GM23338 (cell line): ENCODE results near the gene AADACL3. TPM values are rescaled to one million over a fixed set of nuclear protein-coding genes. Genes with fewer than 3 reads are reported as not detected.

ENCODE experiments used
- ATAC-seq: fragments of 200-7000 bp; cut with Tn5 transposase; 3 replicates; pipeline ENCODE4 v1.9.1; 2020
- DNase-seq: peaks from one replicate; pipeline ENCODE4 v3.0.0-alpha.2; 2015; ENCODE audit warnings: low spot score
- H2AFZ ChIP-seq: fragments of 200-600 bp; sonication (generic); 2 replicates; pipeline ENCODE4 v1.8.0; 2016; ENCODE audit warnings: antibody characterized with exemption, mild to moderate bottlenecking, moderate library complexity
- H3F3A ChIP-seq: fragments of 200-600 bp; sonication (generic); replicated peaks from 2 replicates; pipeline ENCODE4 v1.8.0; 2017; ENCODE audit warnings: antibody characterized with exemption, mixed run types, low read depth
- H3K27ac ChIP-seq: fragments of 200-600 bp; sonication (generic); 2 replicates; pipeline ENCODE4 v1.6.1; 2016; ENCODE audit warnings: low read depth
- H3K27me3 ChIP-seq: fragments of 200-600 bp; sonication (generic); 2 replicates; pipeline ENCODE4 v1.8.0; 2016; ENCODE audit warnings: mild to moderate bottlenecking, mixed run types, moderate library complexity; ENCODE audit not compliant: insufficient read depth
- H3K36me3 ChIP-seq: fragments of 200-600 bp; sonication (generic); 2 replicates; pipeline ENCODE4 v1.8.0; 2016; ENCODE audit warnings: mild to moderate bottlenecking; ENCODE audit not compliant: insufficient read depth
- H3K4me1 ChIP-seq: fragments of 200-600 bp; sonication (generic); 2 replicates; pipeline ENCODE4 v1.8.0; 2016; ENCODE audit warnings: mild to moderate bottlenecking, moderate library complexity; ENCODE audit not compliant: insufficient read depth
- H3K4me2 ChIP-seq: fragments of 200-600 bp; sonication (generic); 2 replicates; pipeline ENCODE4 v1.7.1; 2017; ENCODE audit warnings: mixed run types
- H3K4me3 ChIP-seq: fragments of 200-600 bp; sonication (generic); 2 replicates; pipeline ENCODE4 v1.6.1; 2016; ENCODE audit warnings: mixed run types
- H3K79me2 ChIP-seq: fragments of 200-600 bp; sonication (generic); replicated peaks from 2 replicates; pipeline ENCODE4 v1.8.0; 2017; ENCODE audit warnings: mild to moderate bottlenecking; ENCODE audit not compliant: insufficient read depth
- H3K9me2 ChIP-seq: fragments of 200-600 bp; sonication (generic); 2 replicates; pipeline ENCODE4 v1.8.0; 2017; ENCODE audit not compliant: insufficient read depth
- H4K20me1 ChIP-seq: fragments of 200-600 bp; sonication (generic); replicated peaks from 2 replicates; pipeline ENCODE4 v1.8.0; 2017; ENCODE audit warnings: mild to moderate bottlenecking; ENCODE audit not compliant: insufficient read depth
- H3K27ac Mint-ChIP-seq: 2 replicates; pipeline ENCODE4 v1.8.0; 2020; ENCODE audit warnings: inconsistent platforms, mild to moderate bottlenecking, moderate library complexity, mixed read lengths
- H3K27me3 Mint-ChIP-seq: 3 replicates; pipeline ENCODE4 v1.8.0; 2022; ENCODE audit warnings: low read depth, mild to moderate bottlenecking, moderate library complexity, mixed read lengths, inconsistent platforms; ENCODE audit not compliant: insufficient read depth, poor library complexity
- H3K36me3 Mint-ChIP-seq: 3 replicates; pipeline ENCODE4 v1.8.0; 2021; ENCODE audit warnings: low read depth, mild to moderate bottlenecking, inconsistent platforms, moderate library complexity, mixed read lengths
- H3K4me1 Mint-ChIP-seq: 3 replicates; pipeline ENCODE4 v1.8.0; 2020; ENCODE audit warnings: mild to moderate bottlenecking, inconsistent platforms, mixed read lengths
- H3K4me3 Mint-ChIP-seq: 3 replicates; pipeline ENCODE4 v1.8.0; 2021; ENCODE audit warnings: moderate library complexity, mild to moderate bottlenecking, inconsistent platforms, mixed read lengths
- H3K9me3 Mint-ChIP-seq: 3 replicates; pipeline ENCODE4 v1.8.0; 2020; ENCODE audit warnings: moderate library complexity, mild to moderate bottlenecking, inconsistent platforms, mixed read lengths
- CREB1 ChIP-seq: fragments of 250-450 bp; sonication (Bioruptor Pico); IDR thresholded peaks from 2 replicates; pipeline ENCODE4 v1.5.0; 2020; ENCODE audit warnings: low read depth, mild to moderate bottlenecking, moderate library complexity
- CTCF ChIP-seq, 2 experiments: fragments of 200-600 bp in 1 of 2; sonication (generic) in 1 of 2; conservative IDR thresholded peaks; 2 replicates each; pipeline versions ENCODE4 v1.5.1 to v1.6.1; 2016 to 2017; ENCODE audit warnings: antibody characterized with exemption in 2 of 2, low read depth in 2 of 2, mild to moderate bottlenecking in 2 of 2, moderate library complexity in 1 of 2
- ETS1 ChIP-seq: IDR thresholded peaks from 2 replicates; pipeline ENCODE4 v1.6.1; 2016; ENCODE audit warnings: antibody characterized with exemption
- EZH2 ChIP-seq: fragments of 200-600 bp; sonication (generic); IDR thresholded peaks from one replicate; pipeline ENCODE4 v1.8.0; 2017; ENCODE audit warnings: antibody characterized with exemption, mild to moderate bottlenecking, low read depth; ENCODE audit not compliant: unreplicated experiment
- JUNB ChIP-seq: IDR thresholded peaks from one replicate; pipeline ENCODE4 v1.6.1; 2016; ENCODE audit warnings: antibody characterized with exemption; ENCODE audit not compliant: unreplicated experiment
- STAT1 ChIP-seq: IDR thresholded peaks from one replicate; pipeline ENCODE4 v1.6.1; 2016; ENCODE audit warnings: antibody characterized with exemption; ENCODE audit not compliant: unreplicated experiment
- ZNF114 ChIP-seq: fragments of 250-450 bp; sonication (Bioruptor Pico); IDR thresholded peaks from 2 replicates; pipeline ENCODE4 v1.5.0; 2020; ENCODE audit warnings: mild to moderate bottlenecking, moderate library complexity
- ZNF331 ChIP-seq: fragments of 250-450 bp; sonication (Bioruptor Pico); IDR thresholded peaks from 2 replicates; pipeline ENCODE4 v1.5.0; 2020; ENCODE audit warnings: low read depth, mild to moderate bottlenecking, moderate library complexity
- polyA plus RNA-seq: library from polyadenylated mRNA; unstranded; fragments of >200 nt; fragmentation: Nextera tagmentation; extraction: Ambion mirVana; gene quantifications from 2 replicates; pipeline ENCODE4 v1.2.1, GENCODE V29; 2016
- total RNA-seq: library from RNA; depleted of rRNA; stranded (reverse); fragments of >200 nt; shearing (Covaris generic); gene quantifications from 2 replicates; pipeline ENCODE4 v1.2.3, GENCODE V29; 2014

Gene AADACL3
- total and polyA plus RNA-seq, 2 experiments from 2014 or later, result 0.47 to 1.5 TPM

- Mint-ChIP-seq H3K27me3 (peaks cover 4% of the 10 kb centered on the region), H3K27ac (no peak overlapping the region), H3K36me3 (no peaks in the 10 kb centered on the region; the same call in 2 of the 3 replicates), H3K4me3 (no peak overlapping the region), H3K9me3 (no peaks in the 10 kb centered on the region; the same call in 2 of the 3 replicates), H3K4me1 (peaks cover 5% of the 10 kb centered on the region; the same call in 2 of the 3 replicates)
- Histone ChIP-seq H3K79me2 (no peaks in the 10 kb centered on the region), H3K4me3 (no peak overlapping the region), H3K27ac (no peak overlapping the region), H3K9me2 (no peaks in the 10 kb centered on the region), H3K4me1 (no peaks in the 10 kb centered on the region), H3F3A (no peaks in the 10 kb centered on the region), H3K27me3 (no peaks in the 10 kb centered on the region), H3K4me2 (no peak overlapping the region), H4K20me1 (no peaks in the 10 kb centered on the region), H2AFZ (no peak overlapping the region), H3K36me3 (no peaks in the 10 kb centered on the region)
- DNase-seq (no peak), ATAC-seq (no peak)
- TF ChIP-seq JUNB (no peak), CREB1 (no peak), EZH2 (no peak), CTCF (conservative IDR thresholded peaks at IDR 0.05; ENCODE audit: low read depth in 2 of 2) (no peak), ZNF114 (CRISPR knock-in tag) (no peak)
Measured at GRCh38 chr1:12762766-12763165, 46.9 kb downstream of the AADACL3 start.

DNA sequence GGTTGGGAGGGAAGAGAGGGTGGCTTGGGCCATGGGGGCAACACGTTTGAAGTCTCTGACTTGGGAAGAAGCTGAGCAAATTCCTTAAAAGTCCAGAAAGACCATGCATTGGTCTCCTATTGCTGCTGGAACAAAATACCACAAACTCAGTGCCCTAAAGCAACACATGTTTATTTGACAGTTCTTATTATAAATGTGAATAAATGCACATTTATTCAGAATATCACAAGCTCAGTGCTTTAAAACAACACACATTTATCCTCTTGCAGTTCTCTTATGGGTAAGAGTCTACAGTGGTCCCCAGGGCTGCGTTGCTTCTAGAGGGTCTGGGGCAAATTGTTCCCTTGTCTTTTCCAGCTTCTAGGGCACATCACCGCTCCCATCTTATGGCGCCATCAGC is 47.6 kb downstream of the AADACL3 start:
- no peaks in the 10 kb centered on the region; the same call in 2 of the 3 replicates for H3K36me3 Mint-ChIP-seq
- peaks cover 5% of the 10 kb centered on the region; the same call in 2 of the 3 replicates for H3K4me1 Mint-ChIP-seq
- no peak overlapping the region for H3K4me3 ChIP-seq
- no peak overlapping the region for H2AFZ ChIP-seq
- H3K4me2 ChIP-seq, result no peak overlapping the region
- no peaks in the 10 kb centered on the region for H3K36me3 ChIP-seq
- ATAC-seq, result no peak
- H3K27ac ChIP-seq, result no peak overlapping the region
- peaks cover 4% of the 10 kb centered on the region for H3K27me3 Mint-ChIP-seq
- no peaks in the 10 kb centered on the region for H3K79me2 ChIP-seq
- no peaks in the 10 kb centered on the region; the same call in 2 of the 3 replicates for H3K9me3 Mint-ChIP-seq
- no peak overlapping the region for H3K4me3 Mint-ChIP-seq
- no peaks in the 10 kb centered on the region for H3K27me3 ChIP-seq
- no peaks in the 10 kb centered on the region for H3K4me1 ChIP-seq
- H3K27ac Mint-ChIP-seq, result no peak overlapping the region
- DNase-seq, result no peak
- TF ChIP-seq ETS1 (no peak), STAT1 (no peak), EZH2 (no peak), JUNB (no peak), ZNF331 (CRISPR knock-in tag) (no peak), CTCF (conservative IDR thresholded peaks at IDR 0.05; ENCODE audit: low read depth in 2 of 2) (peak in 1 of 2 experiments; percentile 22; a peak in 1 of 4 replicates)
- H3F3A ChIP-seq, result no peaks in the 10 kb centered on the region
- H3K9me2 ChIP-seq, result no peaks in the 10 kb centered on the region
- no peaks in the 10 kb centered on the region for H4K20me1 ChIP-seq
